ENCODE results near the gene LRRC3. TPM values are rescaled to one million over a fixed set of nuclear protein-coding genes. Genes with fewer than 3 reads are reported as not detected.

The LRRC3 gene
- total RNA-seq, 2 experiments from 2014 or later: not detected

DNA sequence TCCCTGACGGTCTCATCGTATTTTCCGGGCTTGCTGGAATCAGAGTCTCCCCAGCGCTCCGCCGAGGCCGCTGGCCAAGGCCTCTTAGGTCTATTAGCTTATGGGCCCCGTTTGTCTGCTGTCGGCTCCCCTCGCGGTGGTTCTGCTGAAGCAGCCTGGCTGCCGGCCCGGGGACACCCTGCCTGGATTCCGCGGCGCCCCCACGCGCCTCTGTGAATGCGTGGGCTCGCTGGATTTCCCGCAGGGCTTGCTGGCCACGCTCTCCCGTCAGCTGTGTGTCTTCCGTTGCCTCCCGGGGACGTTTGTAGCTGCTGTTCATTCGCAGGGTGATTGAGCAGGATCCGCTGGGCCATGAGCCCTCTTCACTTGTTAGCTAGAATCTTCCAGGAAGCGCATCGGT lies 8.4 kb downstream of the LRRC3 start:
- no peaks in the 10 kb centered on the region for H3K9me2 ChIP-seq (ENCODE audit: insufficient read depth, low read length)
- ChIA-PET CTCF (ENCODE audit: unreplicated experiment) (no interaction called here), POLR2A (interaction anchor here (0.5 kb wide), 1 partner anchor 465 kb away, joined by 3 read pairs; no protein-coding TSS in a partner anchor)
- no peaks in the 10 kb centered on the region for H3K9me3 ChIP-seq (ENCODE audit: low read length)
- no peak for DNase-seq (ENCODE audit: low spot score)
- H3K79me2 ChIP-seq (ENCODE audit: insufficient read depth, low read depth, low read length): no peaks in the 10 kb centered on the region
- BruUV-seq (replicated peaks): no TSS peak
- H3K4me3 ChIP-seq (ENCODE audit: low read depth, low read length, poor library complexity, severe bottlenecking): no peak overlapping the region
- intact Hi-C loops (cut with micrococcal nuclease; ENCODE audit: unreplicated experiment): no loop called here
- no peak overlapping the region for H3K4me2 ChIP-seq (ENCODE audit: low read length)
- H3K36me3 ChIP-seq (ENCODE audit: insufficient read depth, low read length): no peaks in the 10 kb centered on the region
- H4K20me1 ChIP-seq (ENCODE audit: insufficient read depth, low read length): no peaks in the 10 kb centered on the region
- TF ChIP-seq, protein P1, sequence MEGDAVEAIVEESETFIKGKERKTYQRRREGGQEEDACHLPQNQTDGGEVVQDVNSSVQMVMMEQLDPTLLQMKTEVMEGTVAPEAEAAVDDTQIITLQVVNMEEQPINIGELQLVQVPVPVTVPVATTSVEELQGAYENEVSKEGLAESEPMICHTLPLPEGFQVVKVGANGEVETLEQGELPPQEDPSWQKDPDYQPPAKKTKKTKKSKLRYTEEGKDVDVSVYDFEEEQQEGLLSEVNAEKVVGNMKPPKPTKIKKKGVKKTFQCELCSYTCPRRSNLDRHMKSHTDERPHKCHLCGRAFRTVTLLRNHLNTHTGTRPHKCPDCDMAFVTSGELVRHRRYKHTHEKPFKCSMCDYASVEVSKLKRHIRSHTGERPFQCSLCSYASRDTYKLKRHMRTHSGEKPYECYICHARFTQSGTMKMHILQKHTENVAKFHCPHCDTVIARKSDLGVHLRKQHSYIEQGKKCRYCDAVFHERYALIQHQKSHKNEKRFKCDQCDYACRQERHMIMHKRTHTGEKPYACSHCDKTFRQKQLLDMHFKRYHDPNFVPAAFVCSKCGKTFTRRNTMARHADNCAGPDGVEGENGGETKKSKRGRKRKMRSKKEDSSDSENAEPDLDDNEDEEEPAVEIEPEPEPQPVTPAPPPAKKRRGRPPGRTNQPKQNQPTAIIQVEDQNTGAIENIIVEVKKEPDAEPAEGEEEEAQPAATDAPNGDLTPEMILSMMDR (conservative IDR thresholded peaks at IDR 0.05; ENCODE audit: low read length): no peak
- TF ChIP-seq EZH2phosphoT487 (IDR thresholded peaks at IDR 0.05; ENCODE audit: borderline replicate concordance, low read depth, low read length): no peak
- H2AFZ ChIP-seq (ENCODE audit: low read length): no peak overlapping the region
- H3K4me1 ChIP-seq (ENCODE audit: insufficient read depth, low read length, poor library complexity, severe bottlenecking): no peaks in the 10 kb centered on the region
- H3K27ac ChIP-seq (ENCODE audit: low read depth, low read length, poor library complexity, severe bottlenecking): no peak overlapping the region

DNA sequence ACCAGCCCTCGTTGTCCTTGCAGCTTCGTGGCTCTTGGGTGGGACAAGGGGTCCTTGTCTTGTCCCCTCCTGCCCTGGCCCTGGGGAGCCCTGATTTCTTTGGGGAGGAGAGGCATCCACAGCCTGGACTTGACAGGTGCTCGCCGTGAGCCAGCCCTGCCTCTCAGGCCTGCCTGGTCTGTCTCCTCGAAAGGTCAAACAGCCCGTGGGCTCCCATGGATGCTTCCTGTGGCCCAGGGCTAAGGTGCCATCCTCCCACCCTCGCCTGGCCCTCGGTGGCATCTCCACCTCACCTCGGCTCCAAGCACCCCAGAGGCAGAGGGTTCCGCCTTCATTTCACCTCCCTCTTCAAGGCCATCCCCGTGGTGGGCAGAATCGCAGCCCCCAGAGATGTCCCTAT lies 9.0 kb downstream of the LRRC3 start:
- H3K4me3 ChIP-seq (ENCODE audit: low read depth, low read length, poor library complexity, severe bottlenecking): no peak overlapping the region
- H3K79me2 ChIP-seq (ENCODE audit: insufficient read depth, low read depth, low read length): no peaks in the 10 kb centered on the region
- no peaks in the 10 kb centered on the region for H3K36me3 ChIP-seq (ENCODE audit: insufficient read depth, low read length)
- intact Hi-C loops (cut with micrococcal nuclease; ENCODE audit: unreplicated experiment): no loop called here
- H3K4me2 ChIP-seq (ENCODE audit: low read length): no peak overlapping the region
- H3K4me1 ChIP-seq (ENCODE audit: insufficient read depth, low read length, poor library complexity, severe bottlenecking): no peaks in the 10 kb centered on the region
- no peak overlapping the region for H2AFZ ChIP-seq (ENCODE audit: low read length)
- no peaks in the 10 kb centered on the region for H3K9me3 ChIP-seq (ENCODE audit: low read length)
- H4K20me1 ChIP-seq (ENCODE audit: insufficient read depth, low read length): no peaks in the 10 kb centered on the region
- no peaks in the 10 kb centered on the region for H3K9me2 ChIP-seq (ENCODE audit: insufficient read depth, low read length)
- BruUV-seq (replicated peaks): no TSS peak
- POLR2A ChIA-PET: no interaction called here
- no peak for DNase-seq (ENCODE audit: low spot score)
- no peak overlapping the region for H3K27ac ChIP-seq (ENCODE audit: low read depth, low read length, poor library complexity, severe bottlenecking)
- CTCF ChIA-PET (ENCODE audit: unreplicated experiment): no interaction called here
- TF ChIP-seq, protein P1 (conservative IDR thresholded peaks at IDR 0.05; ENCODE audit: low read length): no peak
- no peak for TF ChIP-seq EZH2phosphoT487 (IDR thresholded peaks at IDR 0.05; ENCODE audit: borderline replicate concordance, low read depth, low read length)

DNA sequence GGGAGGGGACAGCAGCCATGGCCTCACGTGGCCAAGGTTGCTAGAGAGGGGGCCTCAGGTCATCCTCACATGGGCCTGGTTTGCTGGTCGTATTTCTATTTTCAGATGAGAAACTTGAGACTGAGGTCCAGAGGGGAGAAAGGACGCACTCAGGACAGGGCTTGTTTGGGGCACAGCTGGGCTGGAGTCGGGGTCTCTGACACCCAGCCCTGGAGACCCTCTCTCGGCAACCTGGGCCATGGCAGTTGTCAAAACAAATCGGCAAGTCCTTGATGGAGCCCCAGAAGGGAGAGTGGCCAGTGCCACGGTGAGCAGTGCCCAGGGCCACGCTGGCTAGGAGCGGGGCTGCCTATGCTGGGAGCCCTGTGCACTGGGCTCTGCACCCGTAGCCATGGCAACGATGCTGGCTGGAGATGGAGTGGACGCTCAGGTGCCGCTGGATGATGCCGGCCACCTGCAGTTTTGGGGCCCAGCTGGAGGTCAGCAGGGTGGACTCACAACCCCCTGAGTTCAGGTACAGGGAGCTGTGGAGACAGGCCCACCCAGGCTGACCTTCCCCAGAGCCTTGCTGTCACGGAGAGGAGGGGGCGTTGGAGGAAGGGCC lies 11.1 kb downstream of the LRRC3 start:
- intact Hi-C loops (cut with micrococcal nuclease; ENCODE audit: unreplicated experiment): no loop called here

More for the DNA sequence above, 11.1 kb downstream of the LRRC3 start:
- CTCF ChIA-PET (ENCODE audit: unreplicated experiment): no interaction called here
- H3K9me3 ChIP-seq (ENCODE audit: low read length): no peaks in the 10 kb centered on the region
- DNase-seq (ENCODE audit: low spot score): no peak
- BruUV-seq (replicated peaks): no TSS peak
- no peaks in the 10 kb centered on the region for H3K4me1 ChIP-seq (ENCODE audit: insufficient read depth, low read length, poor library complexity, severe bottlenecking)
- H3K4me2 ChIP-seq (ENCODE audit: low read length): no peak overlapping the region
- H3K36me3 ChIP-seq (ENCODE audit: insufficient read depth, low read length): no peaks in the 10 kb centered on the region
- TF ChIP-seq EZH2phosphoT487 (IDR thresholded peaks at IDR 0.05; ENCODE audit: borderline replicate concordance, low read depth, low read length): no peak
- TF ChIP-seq, protein P1 (conservative IDR thresholded peaks at IDR 0.05; ENCODE audit: low read length): no peak
- no peaks in the 10 kb centered on the region for H4K20me1 ChIP-seq (ENCODE audit: insufficient read depth, low read length)
- no peaks in the 10 kb centered on the region for H3K9me2 ChIP-seq (ENCODE audit: insufficient read depth, low read length)
- H3K79me2 ChIP-seq (ENCODE audit: insufficient read depth, low read depth, low read length): no peaks in the 10 kb centered on the region
- H2AFZ ChIP-seq (ENCODE audit: low read length): no peak overlapping the region
- H3K27ac ChIP-seq (ENCODE audit: low read depth, low read length, poor library complexity, severe bottlenecking): no peak overlapping the region
- no peak overlapping the region for H3K4me3 ChIP-seq (ENCODE audit: low read depth, low read length, poor library complexity, severe bottlenecking)
- POLR2A ChIA-PET: no interaction called here
